Spleen (tissue), 7 donors: ENCODE measurements around the gene FAM120A.

Source experiments
- POLR2A ChIP-seq, 3 donors: fragments of 450-650 bp; IDR thresholded peaks; one replicate each; pipeline ENCODE4 v1.5.1; 2017; ENCODE audit warnings: antibody characterized with exemption in 3 of 3, mild to moderate bottlenecking in 1 of 3
- TF ChIP-seq, protein P1 (sequence below), 11 experiments: fragments of 200-600 bp in 7 of 11; fragments of 450-650 bp in 4 of 11; sonication (generic) in 4 of 11; IDR thresholded peaks in 8 of 11; conservative IDR thresholded peaks in 3 of 11; 1 replicate in 7 of 11; 2 replicates in 4 of 11; pipeline versions ENCODE4 v1.4.0 to v1.8.0; 2016 to 2021; ENCODE audit warnings: antibody characterized with exemption in 11 of 11, inconsistent platforms in 4 of 11, mild to moderate bottlenecking in 1 of 11
- donor health status: DM: no; HTN: no; CAD: no; lungs with moderate emphysema.
- donor health status: DM: no; HTN: no; CAD: no.
- donor health status: DM: no; HTN: no; CAD: no.

DNA sequence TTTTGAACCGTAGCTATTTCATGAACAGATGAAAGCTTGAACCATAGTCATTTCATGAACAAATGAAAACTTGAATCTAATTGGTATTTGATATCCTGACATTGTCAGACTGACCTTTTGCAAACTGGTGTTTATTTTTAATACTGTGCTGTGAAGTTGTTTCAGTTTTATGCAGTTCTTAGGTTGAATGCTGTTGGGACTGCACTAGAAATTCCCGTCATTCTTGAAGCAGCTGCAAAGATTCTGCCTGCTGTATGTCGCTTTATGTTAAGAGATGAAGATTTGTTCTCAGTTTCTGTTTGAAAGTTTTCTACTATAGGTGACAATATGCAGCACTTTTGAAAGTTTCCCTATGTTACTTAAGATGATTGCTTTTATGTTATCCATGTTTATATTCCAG is 24.4 kb downstream of the FAM120A start:
- TF ChIP-seq, protein P1, sequence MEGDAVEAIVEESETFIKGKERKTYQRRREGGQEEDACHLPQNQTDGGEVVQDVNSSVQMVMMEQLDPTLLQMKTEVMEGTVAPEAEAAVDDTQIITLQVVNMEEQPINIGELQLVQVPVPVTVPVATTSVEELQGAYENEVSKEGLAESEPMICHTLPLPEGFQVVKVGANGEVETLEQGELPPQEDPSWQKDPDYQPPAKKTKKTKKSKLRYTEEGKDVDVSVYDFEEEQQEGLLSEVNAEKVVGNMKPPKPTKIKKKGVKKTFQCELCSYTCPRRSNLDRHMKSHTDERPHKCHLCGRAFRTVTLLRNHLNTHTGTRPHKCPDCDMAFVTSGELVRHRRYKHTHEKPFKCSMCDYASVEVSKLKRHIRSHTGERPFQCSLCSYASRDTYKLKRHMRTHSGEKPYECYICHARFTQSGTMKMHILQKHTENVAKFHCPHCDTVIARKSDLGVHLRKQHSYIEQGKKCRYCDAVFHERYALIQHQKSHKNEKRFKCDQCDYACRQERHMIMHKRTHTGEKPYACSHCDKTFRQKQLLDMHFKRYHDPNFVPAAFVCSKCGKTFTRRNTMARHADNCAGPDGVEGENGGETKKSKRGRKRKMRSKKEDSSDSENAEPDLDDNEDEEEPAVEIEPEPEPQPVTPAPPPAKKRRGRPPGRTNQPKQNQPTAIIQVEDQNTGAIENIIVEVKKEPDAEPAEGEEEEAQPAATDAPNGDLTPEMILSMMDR (IDR thresholded peaks at IDR 0.05 in 8 of 11, conservative IDR thresholded peaks at IDR 0.05 in 3 of 11): no peak
- TF ChIP-seq POLR2A (IDR thresholded peaks at IDR 0.05): no peak
